ENCODE results near the gene NXPH3.
A peak's percentile ranks its signal among the peaks of the same experiment; 100 is the strongest.

The NXPH3 gene

DNA sequence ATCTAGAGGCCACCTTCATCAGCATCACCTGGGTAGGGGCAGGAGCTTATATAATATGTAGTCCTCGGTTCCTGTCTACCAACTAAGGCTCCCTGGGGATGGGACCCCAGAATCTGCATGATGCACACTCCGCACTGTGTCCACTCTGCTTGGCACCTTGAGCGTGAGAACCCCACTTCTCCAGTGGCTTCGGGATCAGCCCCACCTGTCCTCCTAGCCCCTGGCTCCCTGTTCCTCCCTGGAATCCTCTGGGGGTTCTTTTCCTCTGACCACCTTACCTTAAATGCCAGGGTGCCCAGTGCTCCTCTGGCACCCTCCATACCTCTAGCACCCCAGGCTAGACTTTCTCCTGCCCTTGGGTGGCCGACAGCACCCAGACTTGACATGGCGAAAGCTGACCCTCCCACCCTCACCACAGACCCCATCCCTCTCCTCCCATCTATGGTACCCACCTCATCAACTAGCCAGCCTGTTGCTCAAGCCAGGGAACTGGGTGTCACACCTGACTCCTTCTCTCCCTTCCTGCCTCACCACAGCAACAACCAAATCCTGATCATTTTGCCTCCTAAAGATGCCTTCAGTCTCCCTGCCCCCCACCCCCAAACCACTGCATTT, 2.8 kb upstream of the NXPH3 start:
- Histone ChIP-seq H3K9me3 (ENCODE audit: control insufficient read depth, insufficient read depth, low read depth, low read length) (no peaks in the 10 kb centered on the region), H3K27ac (ENCODE audit: extremely low read depth, low read depth, low read length) (no peak overlapping the region), H3K36me3 (ENCODE audit: control insufficient read depth in 2 of 2, insufficient read depth in 1 of 2, low read length in 2 of 2) (no peaks in the 10 kb centered on the region), H3K4me3 (ENCODE audit: low read depth, low read length) (no peak overlapping the region), H3K4me1 (ENCODE audit: control insufficient read depth, insufficient read depth, low read length) (peaks cover 3% of the 10 kb centered on the region; the same call in 1 of the 2 replicates)
- TF ChIP-seq SCRT1 (tag by site-specific recombination; IDR thresholded peaks at IDR 0.05; ENCODE audit: borderline replicate concordance), result no peak
- TF ChIP-seq SCRT2 (tag by site-specific recombination; IDR thresholded peaks at IDR 0.05), result peak; percentile 74
- TF ChIP-seq, protein P1, sequence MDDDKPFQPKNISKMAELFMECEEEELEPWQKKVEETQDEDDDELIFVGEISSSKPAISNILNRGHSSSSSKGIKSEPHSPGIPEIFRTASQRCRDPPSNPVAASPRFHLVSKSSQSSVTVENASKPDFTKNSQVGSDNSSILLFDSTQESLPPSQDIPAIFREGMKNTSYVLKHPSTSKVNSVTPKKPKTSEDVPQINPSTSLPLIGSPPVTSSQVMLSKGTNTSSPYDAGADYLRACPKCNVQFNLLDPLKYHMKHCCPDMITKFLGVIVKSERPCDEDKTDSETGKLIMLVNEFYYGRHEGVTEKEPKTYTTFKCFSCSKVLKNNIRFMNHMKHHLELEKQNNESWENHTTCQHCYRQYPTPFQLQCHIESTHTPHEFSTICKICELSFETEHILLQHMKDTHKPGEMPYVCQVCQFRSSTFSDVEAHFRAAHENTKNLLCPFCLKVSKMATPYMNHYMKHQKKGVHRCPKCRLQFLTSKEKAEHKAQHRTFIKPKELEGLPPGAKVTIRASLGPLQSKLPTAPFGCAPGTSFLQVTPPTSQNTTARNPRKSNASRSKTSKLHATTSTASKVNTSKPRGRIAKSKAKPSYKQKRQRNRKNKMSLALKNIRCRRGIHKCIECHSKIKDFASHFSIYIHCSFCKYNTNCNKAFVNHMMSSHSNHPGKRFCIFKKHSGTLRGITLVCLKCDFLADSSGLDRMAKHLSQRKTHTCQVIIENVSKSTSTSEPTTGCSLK (tag by site-specific recombination; IDR thresholded peaks at IDR 0.05), result no peak
- TF ChIP-seq ZBTB20 (tag by site-specific recombination; IDR thresholded peaks at IDR 0.05), result 0 out of 2 replicates have a peak, but pooled peaks have one; percentile 29
- ChIA-PET CTCF (interaction anchor here (0.6 to 14.4 kb wide), 8 partner anchors 15 to 579 kb away, joined by 3 to 486 read pairs (median 4); partner anchors contain the start of gene SLC35B1), POLR2A (interaction anchor here (0.7 kb wide), 1 partner anchor 124 kb away, joined by 3 read pairs; no protein-coding TSS in a partner anchor)

- CTCF ChIA-PET, result interaction anchor here (0.6 to 14.4 kb wide), 11 partner anchors 17 to 1574 kb away, joined by 3 to 486 read pairs (median 4); partner anchors contain the start of gene SLC35B1
- Histone ChIP-seq H3K4me1 (ENCODE audit: control insufficient read depth, insufficient read depth, low read length) (peaks cover 3% of the 10 kb centered on the region; the same call in 1 of the 2 replicates), H3K9me3 (ENCODE audit: control insufficient read depth, insufficient read depth, low read depth, low read length) (no peaks in the 10 kb centered on the region), H3K4me3 (ENCODE audit: low read depth, low read length) (no peak overlapping the region), H3K36me3 (ENCODE audit: control insufficient read depth in 2 of 2, insufficient read depth in 1 of 2, low read length in 2 of 2) (no peaks in the 10 kb centered on the region), H3K27ac (ENCODE audit: extremely low read depth, low read depth, low read length) (no peak overlapping the region)
- POLR2A ChIA-PET, result interaction anchor here (0.7 kb wide), 1 partner anchor 123 kb away, joined by 3 read pairs; no protein-coding TSS in a partner anchor
- TF ChIP-seq ZNF639 (tag by site-specific recombination; IDR thresholded peaks at IDR 0.05) (no peak), GLI2 (tag by site-specific recombination; IDR thresholded peaks at IDR 0.05; ENCODE audit: borderline replicate concordance, low read depth) (no peak), KLF1 (tag by site-specific recombination; IDR thresholded peaks at IDR 0.05) (no peak), ZNF510 (tag by site-specific recombination; IDR thresholded peaks at IDR 0.05; ENCODE audit: insufficient replicate concordance) (no peak), KLF7 (tag by site-specific recombination; IDR thresholded peaks at IDR 0.05; ENCODE audit: borderline replicate concordance) (no peak), ZNF660 (tag by site-specific recombination; IDR thresholded peaks at IDR 0.05) (no peak), ZNF423 (tag by site-specific recombination; IDR thresholded peaks at IDR 0.05) (no peak), MEIS1 (CRISPR knock-in tag; IDR thresholded peaks at IDR 0.05; ENCODE audit: borderline replicate concordance) (no peak), MZF1 (tag by site-specific recombination; IDR thresholded peaks at IDR 0.05; ENCODE audit: borderline replicate concordance) (no peak), ZBTB17 (tag by site-specific recombination; IDR thresholded peaks at IDR 0.05) (peak; percentile 45; the same call in 1 of the 2 replicates), ZNF747 (tag by site-specific recombination; IDR thresholded peaks at IDR 0.05) (no peak), PRDM1 (tag by site-specific recombination; IDR thresholded peaks at IDR 0.05) (no peak), ZNF433 (tag by site-specific recombination; IDR thresholded peaks at IDR 0.05; ENCODE audit: low read depth) (no peak), ZNF184 (tag by site-specific recombination; IDR thresholded peaks at IDR 0.05) (no peak), ZNF23 (tag by site-specific recombination; IDR thresholded peaks at IDR 0.05; ENCODE audit: borderline replicate concordance) (no peak)
- TF ChIP-seq, protein P2, sequence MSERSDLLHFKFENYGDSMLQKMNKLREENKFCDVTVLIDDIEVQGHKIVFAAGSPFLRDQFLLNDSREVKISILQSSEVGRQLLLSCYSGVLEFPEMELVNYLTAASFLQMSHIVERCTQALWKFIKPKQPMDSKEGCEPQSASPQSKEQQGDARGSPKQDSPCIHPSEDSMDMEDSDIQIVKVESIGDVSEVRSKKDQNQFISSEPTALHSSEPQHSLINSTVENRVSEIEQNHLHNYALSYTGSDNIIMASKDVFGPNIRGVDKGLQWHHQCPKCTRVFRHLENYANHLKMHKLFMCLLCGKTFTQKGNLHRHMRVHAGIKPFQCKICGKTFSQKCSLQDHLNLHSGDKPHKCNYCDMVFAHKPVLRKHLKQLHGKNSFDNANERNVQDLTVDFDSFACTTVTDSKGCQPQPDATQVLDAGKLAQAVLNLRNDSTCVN (tag by site-specific recombination; optimal IDR thresholded peaks at IDR 0.05), result no peak
- TF ChIP-seq, protein P3, sequence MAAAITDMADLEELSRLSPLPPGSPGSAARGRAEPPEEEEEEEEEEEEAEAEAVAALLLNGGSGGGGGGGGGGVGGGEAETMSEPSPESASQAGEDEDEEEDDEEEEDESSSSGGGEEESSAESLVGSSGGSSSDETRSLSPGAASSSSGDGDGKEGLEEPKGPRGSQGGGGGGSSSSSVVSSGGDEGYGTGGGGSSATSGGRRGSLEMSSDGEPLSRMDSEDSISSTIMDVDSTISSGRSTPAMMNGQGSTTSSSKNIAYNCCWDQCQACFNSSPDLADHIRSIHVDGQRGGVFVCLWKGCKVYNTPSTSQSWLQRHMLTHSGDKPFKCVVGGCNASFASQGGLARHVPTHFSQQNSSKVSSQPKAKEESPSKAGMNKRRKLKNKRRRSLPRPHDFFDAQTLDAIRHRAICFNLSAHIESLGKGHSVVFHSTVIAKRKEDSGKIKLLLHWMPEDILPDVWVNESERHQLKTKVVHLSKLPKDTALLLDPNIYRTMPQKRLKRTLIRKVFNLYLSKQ (tag by site-specific recombination; IDR thresholded peaks at IDR 0.05; ENCODE audit: borderline replicate concordance), result no peak
- TF ChIP-seq, protein P4, sequence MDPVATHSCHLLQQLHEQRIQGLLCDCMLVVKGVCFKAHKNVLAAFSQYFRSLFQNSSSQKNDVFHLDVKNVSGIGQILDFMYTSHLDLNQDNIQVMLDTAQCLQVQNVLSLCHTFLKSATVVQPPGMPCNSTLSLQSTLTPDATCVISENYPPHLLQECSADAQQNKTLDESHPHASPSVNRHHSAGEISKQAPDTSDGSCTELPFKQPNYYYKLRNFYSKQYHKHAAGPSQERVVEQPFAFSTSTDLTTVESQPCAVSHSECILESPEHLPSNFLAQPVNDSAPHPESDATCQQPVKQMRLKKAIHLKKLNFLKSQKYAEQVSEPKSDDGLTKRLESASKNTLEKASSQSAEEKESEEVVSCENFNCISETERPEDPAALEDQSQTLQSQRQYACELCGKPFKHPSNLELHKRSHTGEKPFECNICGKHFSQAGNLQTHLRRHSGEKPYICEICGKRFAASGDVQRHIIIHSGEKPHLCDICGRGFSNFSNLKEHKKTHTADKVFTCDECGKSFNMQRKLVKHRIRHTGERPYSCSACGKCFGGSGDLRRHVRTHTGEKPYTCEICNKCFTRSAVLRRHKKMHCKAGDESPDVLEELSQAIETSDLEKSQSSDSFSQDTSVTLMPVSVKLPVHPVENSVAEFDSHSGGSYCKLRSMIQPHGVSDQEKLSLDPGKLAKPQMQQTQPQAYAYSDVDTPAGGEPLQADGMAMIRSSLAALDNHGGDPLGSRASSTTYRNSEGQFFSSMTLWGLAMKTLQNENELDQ (tag by site-specific recombination; IDR thresholded peaks at IDR 0.05; ENCODE audit: low read depth), result no peak
Measured at GRCh38 chr17:49573510-49574322, 2.0 kb upstream of the NXPH3 start.
